ENCODE measurements around the gene LAIR2. TPM values are rescaled to one million over a fixed set of nuclear protein-coding genes. Genes with fewer than 3 reads are reported as not detected.

LAIR2 gene
- total and polyA plus RNA-seq, 2 of the 13 experiments (the other 11 are each of a cell fraction or from before 2014, with no cell fraction given), result 1.3 to 1.9 TPM

DNA sequence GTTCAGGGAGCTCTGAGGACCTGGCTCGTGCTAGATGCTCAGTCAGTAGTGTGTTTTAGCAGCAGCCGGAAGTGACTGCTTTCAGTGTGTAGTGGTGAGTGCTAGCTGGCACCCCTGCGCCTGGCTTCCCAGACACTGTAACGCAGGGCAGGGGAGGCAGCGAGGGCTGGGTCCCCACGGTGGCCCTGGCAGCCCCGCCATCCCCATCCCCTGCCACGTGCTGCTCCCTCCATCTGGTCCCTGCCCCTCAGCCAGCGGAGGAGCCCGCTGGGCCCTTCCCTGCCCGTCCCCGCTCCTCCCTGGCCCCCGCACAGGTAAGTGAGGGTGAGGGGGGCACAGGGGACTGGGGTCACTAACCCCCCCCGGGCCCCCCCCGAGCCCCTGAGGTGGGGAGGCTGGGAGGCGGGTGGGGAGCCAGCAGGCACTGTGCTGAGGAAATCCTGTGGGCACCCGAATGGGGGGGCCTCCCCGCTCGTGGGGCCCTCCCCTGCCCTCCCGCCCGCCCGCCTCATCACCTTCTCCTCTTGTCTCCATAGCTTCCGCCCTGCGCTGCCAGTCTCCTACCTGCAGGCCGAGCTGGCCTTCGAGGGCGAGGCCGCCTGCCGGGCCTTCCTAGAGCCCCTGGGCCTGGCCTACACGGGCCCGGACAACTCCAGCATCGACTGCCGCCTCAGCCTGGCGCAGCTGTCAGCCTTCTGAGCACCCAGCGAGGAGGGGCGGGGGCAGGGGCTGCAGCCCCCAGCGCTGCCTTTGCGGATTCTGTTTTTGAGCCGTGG lies 42.2 kb upstream of the LAIR2 start (continued):
- no peak for TF ChIP-seq ISL2 (CRISPR knock-in tag; IDR thresholded peaks at IDR 0.05)
- TF ChIP-seq TCF7L2 (IDR thresholded peaks at IDR 0.05; ENCODE audit: low read depth, low read length), result no peak
- no peak for TF ChIP-seq GABPB1 (CRISPR knock-in tag; IDR thresholded peaks at IDR 0.05)
- no peak for TF ChIP-seq ZNF558 (CRISPR knock-in tag; IDR thresholded peaks at IDR 0.05; ENCODE audit: borderline replicate concordance)
- TF ChIP-seq, protein P1, sequence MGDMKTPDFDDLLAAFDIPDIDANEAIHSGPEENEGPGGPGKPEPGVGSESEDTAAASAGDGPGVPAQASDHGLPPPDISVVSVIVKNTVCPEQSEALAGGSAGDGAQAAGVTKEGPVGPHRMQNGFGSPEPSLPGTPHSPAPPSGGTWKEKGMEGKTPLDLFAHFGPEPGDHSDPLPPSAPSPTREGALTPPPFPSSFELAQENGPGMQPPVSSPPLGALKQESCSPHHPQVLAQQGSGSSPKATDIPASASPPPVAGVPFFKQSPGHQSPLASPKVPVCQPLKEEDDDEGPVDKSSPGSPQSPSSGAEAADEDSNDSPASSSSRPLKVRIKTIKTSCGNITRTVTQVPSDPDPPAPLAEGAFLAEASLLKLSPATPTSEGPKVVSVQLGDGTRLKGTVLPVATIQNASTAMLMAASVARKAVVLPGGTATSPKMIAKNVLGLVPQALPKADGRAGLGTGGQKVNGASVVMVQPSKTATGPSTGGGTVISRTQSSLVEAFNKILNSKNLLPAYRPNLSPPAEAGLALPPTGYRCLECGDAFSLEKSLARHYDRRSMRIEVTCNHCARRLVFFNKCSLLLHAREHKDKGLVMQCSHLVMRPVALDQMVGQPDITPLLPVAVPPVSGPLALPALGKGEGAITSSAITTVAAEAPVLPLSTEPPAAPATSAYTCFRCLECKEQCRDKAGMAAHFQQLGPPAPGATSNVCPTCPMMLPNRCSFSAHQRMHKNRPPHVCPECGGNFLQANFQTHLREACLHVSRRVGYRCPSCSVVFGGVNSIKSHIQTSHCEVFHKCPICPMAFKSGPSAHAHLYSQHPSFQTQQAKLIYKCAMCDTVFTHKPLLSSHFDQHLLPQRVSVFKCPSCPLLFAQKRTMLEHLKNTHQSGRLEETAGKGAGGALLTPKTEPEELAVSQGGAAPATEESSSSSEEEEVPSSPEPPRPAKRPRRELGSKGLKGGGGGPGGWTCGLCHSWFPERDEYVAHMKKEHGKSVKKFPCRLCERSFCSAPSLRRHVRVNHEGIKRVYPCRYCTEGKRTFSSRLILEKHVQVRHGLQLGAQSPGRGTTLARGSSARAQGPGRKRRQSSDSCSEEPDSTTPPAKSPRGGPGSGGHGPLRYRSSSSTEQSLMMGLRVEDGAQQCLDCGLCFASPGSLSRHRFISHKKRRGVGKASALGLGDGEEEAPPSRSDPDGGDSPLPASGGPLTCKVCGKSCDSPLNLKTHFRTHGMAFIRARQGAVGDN (CRISPR knock-in tag; IDR thresholded peaks at IDR 0.05), result 0 out of 2 replicates have a peak, but pooled peaks have one; percentile 12
- no peak for TF ChIP-seq ZNF441 (CRISPR knock-in tag; IDR thresholded peaks at IDR 0.05; ENCODE audit: borderline replicate concordance)
- TF ChIP-seq, protein P2, sequence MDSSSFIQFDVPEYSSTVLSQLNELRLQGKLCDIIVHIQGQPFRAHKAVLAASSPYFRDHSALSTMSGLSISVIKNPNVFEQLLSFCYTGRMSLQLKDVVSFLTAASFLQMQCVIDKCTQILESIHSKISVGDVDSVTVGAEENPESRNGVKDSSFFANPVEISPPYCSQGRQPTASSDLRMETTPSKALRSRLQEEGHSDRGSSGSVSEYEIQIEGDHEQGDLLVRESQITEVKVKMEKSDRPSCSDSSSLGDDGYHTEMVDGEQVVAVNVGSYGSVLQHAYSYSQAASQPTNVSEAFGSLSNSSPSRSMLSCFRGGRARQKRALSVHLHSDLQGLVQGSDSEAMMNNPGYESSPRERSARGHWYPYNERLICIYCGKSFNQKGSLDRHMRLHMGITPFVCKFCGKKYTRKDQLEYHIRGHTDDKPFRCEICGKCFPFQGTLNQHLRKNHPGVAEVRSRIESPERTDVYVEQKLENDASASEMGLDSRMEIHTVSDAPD (CRISPR knock-in tag; IDR thresholded peaks at IDR 0.05), result no peak
- no peak for TF ChIP-seq GFI1 (CRISPR knock-in tag; IDR thresholded peaks at IDR 0.05; ENCODE audit: borderline replicate concordance)
- no peak for TF ChIP-seq SP1 (IDR thresholded peaks at IDR 0.05)
- no peak for TF ChIP-seq SP1 (CRISPR knock-in tag; IDR thresholded peaks at IDR 0.05)
- TF ChIP-seq ZNF253 (CRISPR knock-in tag; IDR thresholded peaks at IDR 0.05; ENCODE audit: borderline replicate concordance), result no peak
